Measurements from ENCODE around the gene ABCA6. TPM values are rescaled to one million over a fixed set of nuclear protein-coding genes. Genes with fewer than 3 reads are reported as not detected.

ABCA6 gene
- total RNA-seq, 1 donor from 2014 or later: 37.4 TPM

- H3K27ac ChIP-seq: no peak overlapping the region
- H3K9me3 ChIP-seq: no peaks in the 10 kb centered on the region
- no peaks in the 10 kb centered on the region for H3K27me3 ChIP-seq
- peaks cover 0 to 6% of the 10 kb centered on the region in 2 donors for H3K4me1 ChIP-seq
- H3K36me3 ChIP-seq: no peaks in the 10 kb centered on the region
- no peak for DNase-seq (ENCODE audit: low spot score in 2 of 2)
- TF ChIP-seq, protein P1, sequence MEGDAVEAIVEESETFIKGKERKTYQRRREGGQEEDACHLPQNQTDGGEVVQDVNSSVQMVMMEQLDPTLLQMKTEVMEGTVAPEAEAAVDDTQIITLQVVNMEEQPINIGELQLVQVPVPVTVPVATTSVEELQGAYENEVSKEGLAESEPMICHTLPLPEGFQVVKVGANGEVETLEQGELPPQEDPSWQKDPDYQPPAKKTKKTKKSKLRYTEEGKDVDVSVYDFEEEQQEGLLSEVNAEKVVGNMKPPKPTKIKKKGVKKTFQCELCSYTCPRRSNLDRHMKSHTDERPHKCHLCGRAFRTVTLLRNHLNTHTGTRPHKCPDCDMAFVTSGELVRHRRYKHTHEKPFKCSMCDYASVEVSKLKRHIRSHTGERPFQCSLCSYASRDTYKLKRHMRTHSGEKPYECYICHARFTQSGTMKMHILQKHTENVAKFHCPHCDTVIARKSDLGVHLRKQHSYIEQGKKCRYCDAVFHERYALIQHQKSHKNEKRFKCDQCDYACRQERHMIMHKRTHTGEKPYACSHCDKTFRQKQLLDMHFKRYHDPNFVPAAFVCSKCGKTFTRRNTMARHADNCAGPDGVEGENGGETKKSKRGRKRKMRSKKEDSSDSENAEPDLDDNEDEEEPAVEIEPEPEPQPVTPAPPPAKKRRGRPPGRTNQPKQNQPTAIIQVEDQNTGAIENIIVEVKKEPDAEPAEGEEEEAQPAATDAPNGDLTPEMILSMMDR (IDR thresholded peaks at IDR 0.05): no peak
- intact Hi-C loops (cut with DNase I): no loop called here
- H3K4me3 ChIP-seq: no peak overlapping the region
Measured at GRCh38 chr17:69043098-69043734, 98.5 kb downstream of the ABCA6 start.

DNA sequence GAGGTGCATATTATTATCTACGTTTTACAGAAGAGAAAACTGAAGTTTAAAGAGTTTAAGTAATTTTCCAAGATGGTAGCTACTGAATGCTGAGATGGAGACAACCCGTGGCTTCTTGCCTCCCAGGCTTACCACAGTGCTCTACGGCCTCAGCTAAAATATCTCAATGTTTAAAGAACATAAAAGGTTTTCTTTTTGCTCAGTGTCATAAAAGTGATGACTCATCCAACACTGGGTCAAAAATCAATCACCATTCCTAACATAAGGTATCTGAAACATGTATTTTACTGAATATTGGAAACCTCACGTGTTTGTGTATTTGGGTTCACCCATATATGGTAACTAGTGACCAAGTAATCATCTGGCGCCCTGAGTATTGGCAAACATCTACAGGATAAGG lies 99.4 kb downstream of the ABCA6 start:
- Histone ChIP-seq H3K4me1 (no peaks in the 10 kb centered on the region), H3K27me3 (no peaks in the 10 kb centered on the region), H3K36me3 (no peaks in the 10 kb centered on the region), H3K4me3 (no peak overlapping the region), H3K27ac (no peak overlapping the region), H3K9me3 (no peaks in the 10 kb centered on the region)
- intact Hi-C loops (cut with DNase I): no loop called here
- TF ChIP-seq, protein P1 (IDR thresholded peaks at IDR 0.05): no peak
- DNase-seq (ENCODE audit: low spot score in 2 of 2): no peak

GRCh38 chr17:69031839-69032238 lies 109.9 kb downstream of the ABCA6 start:
- Histone ChIP-seq H3K4me1 (no peaks in the 10 kb centered on the region), H3K9me3 (peaks cover 0 to 1% of the 10 kb centered on the region in 2 donors), H3K36me3 (no peaks in the 10 kb centered on the region), H3K27me3 (no peaks in the 10 kb centered on the region), H3K27ac (no peak overlapping the region), H3K4me3 (no peak overlapping the region)
- intact Hi-C loops (cut with DNase I): no loop called here
- TF ChIP-seq, protein P1 (IDR thresholded peaks at IDR 0.05): no peak
- no peak for DNase-seq (ENCODE audit: low spot score in 2 of 2)

DNA sequence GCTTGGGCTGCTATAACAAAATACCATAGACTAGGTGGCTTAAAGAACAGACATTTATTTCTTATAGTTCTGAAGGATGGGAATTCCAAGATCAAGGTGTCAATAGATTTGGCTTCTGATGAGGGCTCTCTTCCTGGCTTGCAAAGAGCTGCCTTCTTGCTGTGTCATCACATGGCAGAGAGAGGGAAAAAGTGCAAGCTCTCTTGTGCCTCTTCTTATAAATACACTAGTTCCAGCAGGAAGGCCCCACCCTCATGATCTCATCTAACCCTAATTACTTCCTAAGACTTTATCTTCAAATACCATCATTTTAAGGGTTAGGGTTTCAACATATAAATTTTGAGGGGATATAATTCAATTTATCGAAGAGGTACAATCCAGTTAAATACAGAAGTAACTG lies 111.5 kb downstream of the ABCA6 start:
- Histone ChIP-seq H3K36me3 (no peaks in the 10 kb centered on the region), H3K9me3 (no peaks in the 10 kb centered on the region), H3K27ac (no peak overlapping the region), H3K4me1 (no peaks in the 10 kb centered on the region), H3K27me3 (no peaks in the 10 kb centered on the region), H3K4me3 (no peak overlapping the region)
- intact Hi-C loops (cut with DNase I): no loop called here
- DNase-seq (ENCODE audit: low spot score in 2 of 2): no peak
- TF ChIP-seq, protein P1 (IDR thresholded peaks at IDR 0.05): no peak

Other genes starting within 250 kb of the ABCA6 start
- 69.6 TPM for gene ABCA8, start 186.5 kb downstream of the ABCA6 start, total RNA-seq
- 10.9 TPM for gene ABCA9, start 81.0 kb downstream of the ABCA6 start, total RNA-seq
- 6.8 TPM for gene ABCA10, start 86.9 kb upstream of the ABCA6 start, total RNA-seq
- 7.8 TPM for gene ABCA5, start 185.2 kb upstream of the ABCA6 start, total RNA-seq

Measured in ascending aorta (tissue), 2 donors.